Body of pancreas (tissue), 4 donors: Measurements from ENCODE around the gene PLEK2.

Experiments used
- POLR2A ChIP-seq, 3 donors: fragments of 450-650 bp; IDR thresholded peaks; one replicate each; pipeline ENCODE4 v1.6.1; 2016; ENCODE audit warnings: antibody characterized with exemption in 3 of 3, mild to moderate bottlenecking in 2 of 3
- TF ChIP-seq, protein P1 (sequence below), 7 experiments: fragments of 450-650 bp in 4 of 7; fragments of 200-600 bp in 3 of 7; sonication (generic) in 3 of 7; IDR thresholded peaks; one replicate each; pipeline ENCODE4 v1.5.1; 2016 to 2019; ENCODE audit warnings: antibody characterized with exemption in 7 of 7

DNA sequence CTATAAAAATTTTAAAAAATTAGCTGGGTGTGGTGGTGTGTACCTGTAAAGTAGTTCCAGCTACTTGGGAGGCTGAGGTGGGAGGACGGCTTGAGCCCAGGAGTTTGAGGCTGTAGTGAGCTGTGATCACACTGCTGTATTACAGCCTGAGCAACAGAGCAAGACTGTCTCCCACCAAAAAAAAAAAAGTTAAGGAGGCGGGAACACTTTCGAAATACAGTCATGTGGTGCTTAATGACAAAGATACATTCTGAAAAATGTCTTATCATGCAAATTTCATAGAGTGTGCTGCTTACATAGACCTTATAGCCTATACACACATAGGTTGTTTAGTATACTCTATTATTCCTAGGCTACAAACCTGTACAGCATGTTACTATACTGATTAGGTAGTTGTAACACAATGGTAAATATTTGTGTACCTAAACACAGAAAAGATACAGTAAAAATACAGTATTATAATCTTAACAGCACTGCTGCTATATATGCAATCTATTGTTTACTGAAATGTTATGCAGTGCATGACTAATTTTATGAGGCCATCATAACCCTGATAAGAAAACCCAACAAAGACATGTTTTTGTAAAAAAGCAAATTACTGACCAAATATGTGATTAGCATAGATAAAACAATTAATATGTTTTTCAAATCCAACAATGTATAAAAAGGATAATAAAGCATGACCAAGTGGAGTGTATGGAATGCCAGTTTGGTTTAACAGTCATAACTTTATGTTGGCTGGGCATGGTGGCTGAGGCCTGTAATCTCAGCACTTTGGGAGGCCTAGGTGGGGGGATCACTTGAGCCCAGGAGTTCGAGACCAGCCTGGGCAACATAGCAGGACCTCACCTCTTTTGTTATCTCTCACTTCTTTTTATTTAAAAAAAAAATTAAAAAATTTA is 40.5 kb downstream of the PLEK2 start:
- TF ChIP-seq, protein P1, sequence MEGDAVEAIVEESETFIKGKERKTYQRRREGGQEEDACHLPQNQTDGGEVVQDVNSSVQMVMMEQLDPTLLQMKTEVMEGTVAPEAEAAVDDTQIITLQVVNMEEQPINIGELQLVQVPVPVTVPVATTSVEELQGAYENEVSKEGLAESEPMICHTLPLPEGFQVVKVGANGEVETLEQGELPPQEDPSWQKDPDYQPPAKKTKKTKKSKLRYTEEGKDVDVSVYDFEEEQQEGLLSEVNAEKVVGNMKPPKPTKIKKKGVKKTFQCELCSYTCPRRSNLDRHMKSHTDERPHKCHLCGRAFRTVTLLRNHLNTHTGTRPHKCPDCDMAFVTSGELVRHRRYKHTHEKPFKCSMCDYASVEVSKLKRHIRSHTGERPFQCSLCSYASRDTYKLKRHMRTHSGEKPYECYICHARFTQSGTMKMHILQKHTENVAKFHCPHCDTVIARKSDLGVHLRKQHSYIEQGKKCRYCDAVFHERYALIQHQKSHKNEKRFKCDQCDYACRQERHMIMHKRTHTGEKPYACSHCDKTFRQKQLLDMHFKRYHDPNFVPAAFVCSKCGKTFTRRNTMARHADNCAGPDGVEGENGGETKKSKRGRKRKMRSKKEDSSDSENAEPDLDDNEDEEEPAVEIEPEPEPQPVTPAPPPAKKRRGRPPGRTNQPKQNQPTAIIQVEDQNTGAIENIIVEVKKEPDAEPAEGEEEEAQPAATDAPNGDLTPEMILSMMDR (IDR thresholded peaks at IDR 0.05) = no peak
- no peak for TF ChIP-seq POLR2A (IDR thresholded peaks at IDR 0.05)
